ENCODE measurements around the gene GRHL3.
A peak's percentile ranks its signal among the peaks of the same experiment; 100 is the strongest.

Gene GRHL3

GRCh38 chr1:24390924-24391782 is 72.0 kb downstream of the GRHL3 start:
- Mint-ChIP-seq H3K4me1 (ENCODE audit: low read depth) (peaks cover 32% of the 10 kb centered on the region), H3K36me3 (ENCODE audit: low read depth) (peaks cover 2% of the 10 kb centered on the region), H3K27ac (peak overlapping the region; percentile 93), H3K9me3 (no peaks in the 10 kb centered on the region), H3K4me3 (peak overlapping the region; percentile 73), H3K27me3 (ENCODE audit: low read depth) (no peaks in the 10 kb centered on the region)

GRCh38 chr1:24391882-24392603 is 72.9 kb downstream of the GRHL3 start:
- peaks cover 2% of the 10 kb centered on the region for H3K36me3 Mint-ChIP-seq (ENCODE audit: low read depth)
- no peaks in the 10 kb centered on the region for H3K9me3 Mint-ChIP-seq
- peak overlapping the region; percentile 73 for H3K4me3 Mint-ChIP-seq
- H3K27ac Mint-ChIP-seq, result peak overlapping the region; percentile 93
- peaks cover 27% of the 10 kb centered on the region for H3K4me1 Mint-ChIP-seq (ENCODE audit: low read depth)
- no peaks in the 10 kb centered on the region for H3K27me3 Mint-ChIP-seq (ENCODE audit: low read depth)

GRCh38 chr1:24392604-24392946 is 73.4 kb downstream of the GRHL3 start:
- no peaks in the 10 kb centered on the region for H3K27me3 Mint-ChIP-seq (ENCODE audit: low read depth)
- H3K4me1 Mint-ChIP-seq (ENCODE audit: low read depth), result peaks cover 27% of the 10 kb centered on the region
- no peaks in the 10 kb centered on the region for H3K9me3 Mint-ChIP-seq
- no peak overlapping the region for H3K4me3 Mint-ChIP-seq
- peaks cover 2% of the 10 kb centered on the region for H3K36me3 Mint-ChIP-seq (ENCODE audit: low read depth)
- H3K27ac Mint-ChIP-seq, result peak overlapping the region; percentile 93

GRCh38 chr1:24392982-24393650 is 74.0 kb downstream of the GRHL3 start:
- H3K27ac Mint-ChIP-seq, result peak overlapping the region; percentile 4
- peaks cover 2% of the 10 kb centered on the region for H3K36me3 Mint-ChIP-seq (ENCODE audit: low read depth)
- no peaks in the 10 kb centered on the region for H3K9me3 Mint-ChIP-seq
- no peaks in the 10 kb centered on the region for H3K27me3 Mint-ChIP-seq (ENCODE audit: low read depth)
- no peak overlapping the region for H3K4me3 Mint-ChIP-seq
- peaks cover 27% of the 10 kb centered on the region for H3K4me1 Mint-ChIP-seq (ENCODE audit: low read depth)

- H3K4me3 Mint-ChIP-seq, result no peak overlapping the region
- H3K4me1 Mint-ChIP-seq (ENCODE audit: low read depth), result peaks cover 27% of the 10 kb centered on the region
- H3K9me3 Mint-ChIP-seq, result no peaks in the 10 kb centered on the region
- no peaks in the 10 kb centered on the region for H3K27me3 Mint-ChIP-seq (ENCODE audit: low read depth)
- H3K27ac Mint-ChIP-seq, result no peak overlapping the region
- H3K36me3 Mint-ChIP-seq (ENCODE audit: low read depth), result peaks cover 2% of the 10 kb centered on the region
These were observed 74.7 kb downstream of the GRHL3 start for GRCh38 chr1:24393892-24394291.

- peaks cover 9% of the 10 kb centered on the region for H3K36me3 Mint-ChIP-seq (ENCODE audit: low read depth)
- H3K9me3 Mint-ChIP-seq, result no peaks in the 10 kb centered on the region
- no peaks in the 10 kb centered on the region for H3K27me3 Mint-ChIP-seq (ENCODE audit: low read depth)
- no peak overlapping the region for H3K4me3 Mint-ChIP-seq
- H3K27ac Mint-ChIP-seq, result no peak overlapping the region
- no peaks in the 10 kb centered on the region for H3K4me1 Mint-ChIP-seq (ENCODE audit: low read depth)
These were observed 80.9 kb downstream of the GRHL3 start for GRCh38 chr1:24400065-24400464.

GRCh38 chr1:24403806-24404205 is 84.6 kb downstream of the GRHL3 start:
- H3K9me3 Mint-ChIP-seq, result peaks cover 8% of the 10 kb centered on the region
- H3K27ac Mint-ChIP-seq, result no peak overlapping the region
- H3K27me3 Mint-ChIP-seq (ENCODE audit: low read depth), result peaks cover 6% of the 10 kb centered on the region
- H3K4me1 Mint-ChIP-seq (ENCODE audit: low read depth), result no peaks in the 10 kb centered on the region
- peaks cover 9% of the 10 kb centered on the region for H3K36me3 Mint-ChIP-seq (ENCODE audit: low read depth)
- H3K4me3 Mint-ChIP-seq, result no peak overlapping the region

Data from T-helper 1 cell treated with Interleukin-12 subunit alpha and Interleukin-12 subunit beta and Interleukin-4 antibody, amounts not matched to agents 30 μg/mL and 1 μg/mL, for 36 hours (primary cell).